Measurements from ENCODE around the gene NPHP4.

Gene NPHP4

DNA sequence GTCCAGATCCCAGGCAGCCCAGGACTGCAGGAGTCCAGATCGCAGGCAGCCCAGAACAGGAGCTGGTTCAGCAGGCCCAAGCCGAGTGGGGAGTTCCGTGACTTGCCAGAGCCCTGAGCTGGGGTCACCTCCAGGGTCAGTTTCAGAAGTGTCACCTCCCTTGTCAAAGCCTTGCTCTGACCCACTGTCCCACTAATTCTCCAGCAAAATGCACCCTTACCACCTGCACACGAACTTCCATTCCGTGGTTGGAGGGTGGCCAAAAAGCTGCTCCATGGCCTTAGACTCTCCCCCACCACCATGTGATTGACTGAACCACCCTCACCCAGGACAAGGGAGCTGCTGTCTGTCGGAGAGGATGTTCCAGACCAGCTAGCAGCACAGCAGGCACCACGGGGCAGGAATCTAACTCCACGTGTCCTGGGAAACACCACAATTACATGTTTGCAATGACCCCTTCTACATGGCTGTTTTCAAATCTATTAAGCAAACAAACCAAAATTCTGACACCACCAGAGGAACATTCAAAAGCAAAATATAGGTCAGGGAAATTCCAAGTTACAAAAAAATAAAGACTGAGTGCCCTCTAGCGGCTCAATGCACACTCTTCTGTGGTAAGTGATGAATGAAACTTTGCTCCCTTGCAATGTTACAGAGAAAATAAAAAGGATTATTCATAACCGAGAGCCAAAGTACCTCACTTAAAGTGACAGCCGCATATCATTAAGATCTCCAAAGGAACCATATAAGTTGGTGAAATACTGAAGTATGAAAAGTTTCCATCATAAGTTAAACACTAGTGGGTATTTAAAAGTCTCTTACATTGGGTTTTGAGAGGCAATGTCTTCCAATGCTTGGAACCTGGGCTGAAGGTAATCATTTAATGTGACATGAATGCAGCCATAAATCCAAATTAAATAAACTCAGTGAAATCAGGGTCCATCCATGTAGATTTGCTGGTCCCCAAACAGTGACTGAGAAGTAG, 76.3 kb downstream of the NPHP4 start:
- TF ChIP-seq, protein P1, sequence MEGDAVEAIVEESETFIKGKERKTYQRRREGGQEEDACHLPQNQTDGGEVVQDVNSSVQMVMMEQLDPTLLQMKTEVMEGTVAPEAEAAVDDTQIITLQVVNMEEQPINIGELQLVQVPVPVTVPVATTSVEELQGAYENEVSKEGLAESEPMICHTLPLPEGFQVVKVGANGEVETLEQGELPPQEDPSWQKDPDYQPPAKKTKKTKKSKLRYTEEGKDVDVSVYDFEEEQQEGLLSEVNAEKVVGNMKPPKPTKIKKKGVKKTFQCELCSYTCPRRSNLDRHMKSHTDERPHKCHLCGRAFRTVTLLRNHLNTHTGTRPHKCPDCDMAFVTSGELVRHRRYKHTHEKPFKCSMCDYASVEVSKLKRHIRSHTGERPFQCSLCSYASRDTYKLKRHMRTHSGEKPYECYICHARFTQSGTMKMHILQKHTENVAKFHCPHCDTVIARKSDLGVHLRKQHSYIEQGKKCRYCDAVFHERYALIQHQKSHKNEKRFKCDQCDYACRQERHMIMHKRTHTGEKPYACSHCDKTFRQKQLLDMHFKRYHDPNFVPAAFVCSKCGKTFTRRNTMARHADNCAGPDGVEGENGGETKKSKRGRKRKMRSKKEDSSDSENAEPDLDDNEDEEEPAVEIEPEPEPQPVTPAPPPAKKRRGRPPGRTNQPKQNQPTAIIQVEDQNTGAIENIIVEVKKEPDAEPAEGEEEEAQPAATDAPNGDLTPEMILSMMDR (IDR thresholded peaks at IDR 0.05; ENCODE audit: insufficient read depth, low read depth, low read length, missing control alignments): peak; percentile 68
- H3K4me3 ChIP-seq (ENCODE audit: low read length): no peak overlapping the region
- peak; percentile 52 for DNase-seq (ENCODE audit: low read depth)

DNA sequence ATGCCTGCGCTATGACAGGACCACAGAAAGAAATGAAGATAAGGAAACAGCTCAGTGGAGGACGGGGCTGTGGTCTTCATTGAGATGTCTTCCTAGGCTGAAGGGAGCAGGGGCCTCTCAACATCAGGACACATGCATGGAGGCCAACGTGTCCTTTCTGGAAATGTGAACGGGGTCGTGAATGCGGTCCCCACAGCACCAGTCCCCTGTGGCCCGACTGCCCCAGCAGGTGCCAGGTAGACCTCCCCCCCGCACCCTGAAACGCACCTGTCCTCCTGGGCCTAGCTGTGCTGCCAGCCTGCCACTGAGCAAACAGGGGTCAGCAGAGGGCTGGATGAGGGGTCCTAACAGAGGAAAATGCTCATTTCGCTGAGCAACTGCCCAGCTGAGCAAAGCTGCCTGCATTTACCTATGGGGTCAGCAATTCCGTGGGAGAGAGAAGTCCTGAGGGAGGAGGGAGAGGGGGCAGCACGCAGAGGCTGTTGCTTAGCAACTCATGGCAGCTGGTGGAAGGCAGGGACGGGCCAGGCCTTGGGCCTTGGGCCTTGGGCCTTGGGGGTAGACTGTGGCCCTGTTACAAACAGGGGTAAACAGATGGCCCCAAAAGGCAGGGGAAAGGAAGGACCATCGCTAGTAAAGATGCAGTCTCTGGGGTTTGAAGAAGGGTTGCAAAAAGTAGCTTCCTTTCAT, 77.4 kb downstream of the NPHP4 start:
- no peak for DNase-seq (ENCODE audit: low read depth)
- H3K4me3 ChIP-seq (ENCODE audit: low read length): no peak overlapping the region
- TF ChIP-seq, protein P1 (IDR thresholded peaks at IDR 0.05; ENCODE audit: insufficient read depth, low read depth, low read length, missing control alignments): no peak

DNA sequence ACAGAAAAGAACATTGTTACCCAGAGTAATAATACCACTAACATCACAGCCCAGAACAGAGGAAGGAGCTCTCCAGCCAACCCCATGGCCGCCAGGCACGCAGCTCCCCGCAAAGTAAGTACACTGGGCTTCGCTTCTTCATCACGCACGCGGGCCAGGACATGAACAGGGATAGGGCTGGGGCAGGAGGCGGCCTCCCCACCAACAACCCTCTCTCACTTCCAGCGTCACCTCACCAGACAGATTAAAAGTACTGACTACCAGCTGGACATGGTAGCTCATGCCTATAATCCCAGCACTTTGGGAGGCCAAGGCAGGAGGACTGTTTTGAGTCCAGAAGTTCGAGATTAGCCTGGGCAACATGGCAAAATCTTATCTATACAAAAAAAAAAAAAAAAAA, 78.3 kb downstream of the NPHP4 start:
- TF ChIP-seq, protein P1 (IDR thresholded peaks at IDR 0.05; ENCODE audit: insufficient read depth, low read depth, low read length, missing control alignments): no peak
- no peak for DNase-seq (ENCODE audit: low read depth)
- H3K4me3 ChIP-seq (ENCODE audit: low read length): no peak overlapping the region

DNA sequence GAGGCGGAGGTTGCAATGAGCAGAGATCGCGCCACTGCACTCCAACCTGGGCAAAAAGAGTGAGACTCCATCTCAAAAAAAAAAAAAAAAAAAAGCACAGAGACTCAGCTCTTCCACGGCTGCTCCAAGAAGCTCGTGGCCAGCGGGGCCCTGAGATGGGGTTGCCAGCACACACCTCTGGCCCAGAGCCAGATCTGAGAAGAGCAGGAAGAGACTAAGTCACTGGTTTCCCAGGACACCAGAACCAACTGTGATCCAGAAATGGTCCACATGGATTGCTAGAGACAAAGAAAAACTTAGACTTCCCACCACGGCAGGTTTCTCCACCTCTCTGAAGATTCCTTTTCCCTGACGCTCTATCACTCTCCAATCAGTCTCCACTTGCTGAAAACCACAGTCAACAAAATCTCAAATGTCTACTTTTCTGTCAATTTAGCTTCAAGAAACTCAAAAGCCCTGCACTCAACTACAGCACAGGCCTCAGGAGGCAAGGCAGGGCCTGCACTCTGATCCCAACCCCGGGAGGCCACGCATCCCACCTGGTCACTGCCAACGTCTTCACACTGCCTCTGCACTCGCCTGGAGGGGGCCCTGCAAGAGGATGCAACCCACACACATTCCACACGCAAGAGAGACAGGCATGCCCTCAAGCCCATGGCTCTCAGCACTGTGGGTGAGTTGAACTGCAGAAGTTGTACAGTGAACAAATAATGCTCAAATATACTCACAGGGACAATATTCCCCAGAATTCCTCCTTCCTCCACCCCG, 79.0 kb downstream of the NPHP4 start:
- H3K4me3 ChIP-seq (ENCODE audit: low read length): no peak overlapping the region
- DNase-seq (ENCODE audit: low read depth): peak; percentile 5
- TF ChIP-seq, protein P1 (IDR thresholded peaks at IDR 0.05; ENCODE audit: insufficient read depth, low read depth, low read length, missing control alignments): no peak

DNA sequence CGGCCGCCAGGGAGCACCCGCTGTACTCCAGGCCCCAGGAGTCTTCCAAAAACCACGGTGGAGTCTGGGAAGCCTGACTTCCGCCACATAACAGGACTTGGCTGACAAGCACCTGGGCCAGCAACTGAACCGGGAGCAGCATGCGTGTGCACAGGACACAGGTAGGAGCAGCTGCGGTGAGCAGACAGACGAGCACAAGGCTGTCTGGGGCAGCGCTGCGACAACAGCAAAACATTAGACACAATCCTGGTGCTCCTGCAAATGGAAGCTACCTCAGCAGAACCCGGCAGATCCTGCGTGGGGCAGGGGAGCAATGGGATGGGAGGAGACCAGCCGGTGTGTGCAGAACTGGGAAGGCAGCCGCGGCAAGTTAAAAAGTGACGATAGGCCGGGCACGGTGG, 80.4 kb downstream of the NPHP4 start:
- TF ChIP-seq, protein P1 (IDR thresholded peaks at IDR 0.05; ENCODE audit: insufficient read depth, low read depth, low read length, missing control alignments): no peak
- DNase-seq (ENCODE audit: low read depth): no peak
- no peak overlapping the region for H3K4me3 ChIP-seq (ENCODE audit: low read length)

DNA sequence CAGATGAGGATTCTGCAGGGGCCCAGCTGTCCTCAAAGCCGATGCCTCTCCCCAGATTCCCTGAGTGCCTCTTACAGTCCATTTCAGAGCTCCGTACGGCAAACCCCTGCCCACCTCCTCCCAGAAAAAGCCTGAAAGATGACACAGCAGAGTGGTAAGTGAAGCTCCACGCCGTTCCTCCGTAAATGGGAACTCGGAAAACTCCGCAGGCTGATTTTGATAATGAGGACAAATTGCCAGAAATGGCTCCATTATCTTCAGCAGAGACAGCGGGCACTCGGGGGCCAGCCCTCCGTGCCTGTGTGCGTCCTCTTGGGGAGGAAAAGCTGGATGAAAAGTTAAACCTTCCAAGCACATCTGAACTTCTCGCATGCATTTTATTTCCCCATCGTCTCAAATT, 81.1 kb downstream of the NPHP4 start:
- H3K4me3 ChIP-seq (ENCODE audit: low read length): no peak overlapping the region
- DNase-seq (ENCODE audit: low read depth): no peak
- TF ChIP-seq, protein P1 (IDR thresholded peaks at IDR 0.05; ENCODE audit: insufficient read depth, low read depth, low read length, missing control alignments): no peak
